Stimulated activated CD4-positive, alpha-beta T cell treated with anti-CD3 and anti-CD28 coated beads, Interleukin-15, amount 100 ng/mL, for 1 hour (primary cell): ENCODE data around the gene DAAM2.

Experiments
- DNase-seq, 2 donors: peaks; one replicate each; pipeline ENCODE4 v3.0.0-alpha.2; 2020; ENCODE audit warnings: low read depth in 1 of 2, low spot score in 1 of 2

Gene DAAM2

DNA sequence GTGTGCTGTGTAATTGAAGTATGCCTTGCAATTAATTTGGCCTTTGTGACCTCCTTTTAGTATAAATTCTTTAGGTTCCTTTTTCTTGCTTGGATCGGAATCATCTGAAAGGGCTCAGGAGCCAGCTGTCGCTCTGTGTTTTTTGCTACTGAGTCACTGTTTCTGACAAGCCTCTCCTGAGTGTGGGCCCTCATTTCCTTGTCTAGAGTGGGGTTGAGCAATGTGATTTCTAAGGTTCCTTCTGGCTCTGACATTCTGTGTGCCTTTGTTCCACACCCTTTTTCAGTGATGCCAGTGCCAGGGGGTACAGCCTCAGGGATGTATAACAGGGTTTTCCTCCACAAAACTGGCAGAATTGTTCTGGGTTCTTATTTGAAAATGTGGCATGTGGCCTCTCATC lies 26.5 kb downstream of the DAAM2 start:
- DNase-seq = no peak

DNA sequence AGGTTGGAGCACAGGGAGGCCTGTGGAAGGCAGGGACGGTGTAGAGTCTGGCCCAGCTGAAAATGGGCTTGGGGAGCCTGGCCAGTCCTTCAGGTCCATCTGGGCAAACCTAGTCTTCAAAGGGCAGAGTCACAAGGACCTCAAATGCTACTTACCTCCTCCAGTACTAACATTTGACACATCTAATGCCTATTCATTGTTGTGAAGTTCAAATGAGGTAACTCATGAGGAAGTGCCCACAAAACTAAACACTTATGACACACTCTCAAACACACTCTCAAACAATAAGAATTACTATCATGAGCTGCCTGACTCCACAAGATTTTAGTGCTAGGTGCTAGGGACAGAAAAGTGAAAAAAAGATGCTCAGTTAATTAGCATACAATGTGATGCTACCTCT lies 27.1 kb downstream of the DAAM2 start:
- no peak for DNase-seq

DNA sequence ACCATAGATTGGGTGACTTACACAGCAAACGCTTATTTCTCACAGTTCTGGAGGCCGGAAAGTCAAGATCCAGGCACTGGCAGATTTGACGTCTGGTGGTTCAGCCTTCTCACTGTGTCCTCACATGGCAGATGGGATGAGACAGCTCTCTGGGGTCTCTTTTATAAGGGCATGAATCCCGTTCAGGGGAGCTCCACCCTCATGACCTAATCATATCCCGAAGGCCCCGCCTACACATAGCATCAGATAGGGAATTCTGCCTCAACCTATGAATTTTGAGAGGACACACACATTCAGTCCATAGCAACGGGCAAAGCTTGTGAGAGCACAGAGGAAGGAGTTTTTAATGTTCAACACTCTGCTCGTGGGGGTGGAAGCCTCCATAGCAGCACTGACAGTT lies 27.5 kb downstream of the DAAM2 start:
- DNase-seq = no peak

GRCh38 chr6:39820553-39820952 lies 28.4 kb downstream of the DAAM2 start:
- no peak for DNase-seq

- DNase-seq = no peak
These were observed 29.0 kb downstream of the DAAM2 start for GRCh38 chr6:39821046-39821740.

GRCh38 chr6:39821742-39822532 lies 29.8 kb downstream of the DAAM2 start:
- no peak for DNase-seq

DNA sequence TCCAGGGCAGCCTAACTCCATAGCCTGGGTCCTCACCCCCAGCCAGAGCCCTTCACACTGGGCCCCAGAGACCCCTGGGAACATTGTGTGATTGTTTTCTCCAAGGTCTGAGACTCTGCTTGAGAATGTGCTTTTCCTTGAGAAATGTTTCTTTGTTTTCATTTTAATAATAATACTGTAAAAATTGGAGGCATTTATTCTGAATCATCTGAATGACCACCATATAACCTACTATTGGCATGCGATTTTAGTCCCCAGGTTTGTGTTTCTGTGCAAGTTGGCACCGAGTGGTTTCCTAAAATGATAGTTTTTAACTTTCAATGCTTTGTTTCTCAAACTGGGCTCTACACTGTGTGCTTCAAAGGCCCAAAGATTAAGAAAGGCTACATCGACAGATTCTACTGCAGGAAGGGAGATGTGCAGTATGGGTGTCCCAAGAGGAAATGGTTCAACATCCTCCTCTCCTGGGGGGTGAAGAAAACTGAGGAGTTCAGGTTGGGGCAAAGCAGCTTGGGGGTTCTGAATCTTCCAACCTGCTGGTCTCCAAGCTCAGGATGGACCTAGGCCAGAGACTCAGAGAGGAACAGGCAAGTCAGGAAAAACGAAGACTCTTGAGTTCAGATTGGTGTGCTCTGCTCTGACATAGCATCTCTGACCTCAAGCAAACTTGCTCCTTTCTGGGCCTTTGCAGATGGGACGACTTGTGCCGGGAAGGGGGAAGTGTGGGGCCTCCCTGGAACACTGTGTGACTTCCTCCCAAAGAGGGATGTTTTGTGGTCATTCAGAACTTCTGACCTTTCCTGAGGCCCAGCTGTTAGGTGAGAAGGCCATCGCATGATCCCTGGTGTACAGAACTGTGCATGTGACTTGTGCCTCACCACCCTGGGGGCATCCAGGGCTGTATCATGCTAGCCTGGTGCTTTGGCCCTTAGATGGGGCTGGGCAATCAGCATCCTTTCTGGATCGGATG lies 31.0 kb downstream of the DAAM2 start:
- DNase-seq = no peak

GRCh38 chr6:39824030-39824926 lies 32.1 kb downstream of the DAAM2 start:
- no peak for DNase-seq

GRCh38 chr6:39829331-39829730 lies 37.2 kb downstream of the DAAM2 start:
- no peak for DNase-seq

- no peak for DNase-seq
These were observed 38.3 kb downstream of the DAAM2 start for GRCh38 chr6:39830444-39830843.

DNA sequence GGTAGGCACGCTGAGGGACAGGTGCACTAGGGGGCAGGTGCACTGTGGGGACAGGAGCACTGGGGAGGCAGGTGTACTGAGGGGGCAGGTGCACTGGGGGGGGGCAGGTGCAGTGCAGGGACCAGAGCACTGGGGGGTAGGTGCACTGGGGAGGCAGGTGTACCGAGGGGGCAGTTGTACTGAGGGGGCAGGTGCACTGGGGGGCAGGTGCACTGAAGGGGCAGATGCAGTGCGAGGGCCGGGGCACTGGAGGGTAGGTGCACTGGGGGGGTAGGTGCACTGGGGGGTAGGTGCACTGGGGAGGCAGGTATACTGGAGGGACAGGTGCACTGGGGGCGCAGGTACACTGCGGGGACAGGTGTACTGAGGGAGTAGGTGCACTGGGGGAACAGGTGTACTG lies 39.5 kb downstream of the DAAM2 start:
- DNase-seq = no peak

GRCh38 chr6:39834278-39834677 lies 42.1 kb downstream of the DAAM2 start:
- no peak for DNase-seq

GRCh38 chr6:39834866-39835265 lies 42.7 kb downstream of the DAAM2 start:
- no peak for DNase-seq

- DNase-seq = no peak
These were observed 43.7 kb downstream of the DAAM2 start for GRCh38 chr6:39835821-39836295.

- no peak for DNase-seq
These were observed 44.4 kb downstream of the DAAM2 start for GRCh38 chr6:39836606-39837005.

DNA sequence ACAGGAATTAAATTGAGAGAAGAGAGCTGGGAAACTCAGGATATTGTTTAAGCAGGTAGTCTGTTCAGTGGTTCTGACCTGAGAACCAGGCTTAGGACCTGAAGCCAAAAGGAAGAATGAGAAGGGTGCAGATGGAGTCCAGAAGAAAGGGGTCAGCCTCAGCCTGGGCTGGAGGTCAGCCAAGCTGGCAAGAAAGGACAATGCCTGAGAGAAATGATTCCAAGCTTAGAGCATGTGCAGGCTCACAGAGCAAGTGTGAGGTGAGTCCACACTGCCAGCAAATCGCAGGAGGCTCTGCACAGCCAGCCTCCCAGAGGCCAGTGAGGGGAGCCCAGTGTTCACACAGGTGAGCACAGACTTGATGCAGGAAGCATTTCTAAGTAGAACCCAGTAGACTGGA lies 47.3 kb downstream of the DAAM2 start:
- DNase-seq = no peak

DNA sequence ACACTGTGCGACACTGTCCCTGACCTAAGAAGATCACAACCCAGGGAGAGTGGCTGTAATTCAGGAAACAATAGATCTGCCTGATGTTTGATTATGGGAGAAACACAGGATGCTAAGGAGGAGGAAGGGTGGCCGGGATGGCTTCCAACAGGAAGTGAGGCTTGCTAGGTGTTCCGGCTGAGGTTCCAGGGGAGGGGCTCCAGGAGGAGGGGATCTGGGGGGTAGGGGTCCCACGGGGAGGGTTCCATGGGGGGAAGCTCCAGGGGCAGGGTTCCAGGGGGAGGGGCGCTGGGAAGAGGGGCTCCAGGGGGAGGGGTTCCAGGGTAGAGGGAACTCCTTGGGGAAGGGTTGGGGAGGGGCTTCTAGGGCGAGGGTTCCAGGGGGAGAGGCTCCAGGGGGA lies 48.6 kb downstream of the DAAM2 start:
- DNase-seq = no peak

DNA sequence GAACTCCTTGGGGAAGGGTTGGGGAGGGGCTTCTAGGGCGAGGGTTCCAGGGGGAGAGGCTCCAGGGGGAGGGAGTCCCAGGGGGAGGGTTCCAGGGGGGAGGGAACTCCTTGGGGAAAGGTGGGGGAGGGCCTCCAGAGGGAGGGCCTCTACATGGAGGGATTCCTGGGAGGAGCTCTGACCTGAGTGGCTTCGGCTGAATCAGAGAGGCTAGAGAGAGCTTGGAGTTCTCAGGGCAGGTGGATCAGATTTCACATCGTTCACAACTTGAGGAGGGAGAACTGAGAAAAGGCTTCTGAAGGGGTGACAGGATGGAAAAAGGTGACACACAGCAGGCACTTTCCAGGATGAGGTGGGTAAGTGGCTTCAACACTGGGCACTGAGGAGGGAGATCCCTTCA lies 49.1 kb downstream of the DAAM2 start:
- DNase-seq = no peak

- DNase-seq = no peak
These were observed 49.7 kb downstream of the DAAM2 start for GRCh38 chr6:39841923-39842322.

DNA sequence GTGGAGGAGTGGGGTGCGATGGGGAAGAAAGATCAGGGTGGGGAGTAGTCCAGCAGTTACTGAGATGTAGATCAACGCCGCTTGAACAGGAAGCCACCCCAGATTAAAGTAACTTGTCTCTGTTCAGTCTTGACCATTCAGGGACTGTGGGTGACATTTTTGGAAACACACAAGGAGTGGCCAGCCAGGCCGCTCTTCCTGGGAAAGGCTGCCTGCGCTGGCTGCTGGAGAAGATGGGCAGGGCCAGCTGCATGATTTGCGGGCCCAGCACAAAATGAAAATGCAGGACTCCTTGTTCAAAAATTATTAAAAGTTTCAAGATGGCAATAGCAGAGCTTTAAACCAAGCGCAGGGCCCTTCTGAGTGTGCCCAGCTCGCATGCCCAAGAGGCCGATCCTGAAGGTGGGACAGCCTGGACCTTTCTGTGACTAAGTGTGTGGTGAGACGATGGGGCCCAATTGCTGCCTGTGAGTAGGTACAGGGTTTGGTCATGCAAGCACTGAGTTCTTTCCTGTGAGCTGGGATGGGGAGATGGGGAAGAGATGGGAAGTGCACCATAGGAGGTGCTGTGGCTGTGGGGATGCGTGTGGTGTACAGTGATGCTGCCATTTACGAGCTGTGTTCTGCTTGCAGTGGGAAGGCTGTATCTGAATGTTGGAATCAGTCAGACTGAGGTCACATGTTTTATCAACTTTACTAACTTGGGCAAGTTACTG lies 51.3 kb downstream of the DAAM2 start:
- no peak for DNase-seq
